HepG2 (cell line): ENCODE measurements around the gene SLC19A1. TPM values are rescaled to one million over a fixed set of nuclear protein-coding genes. Genes with fewer than 3 reads are reported as not detected.
A peak's percentile ranks its signal among the peaks of the same experiment; 100 is the strongest.

Source experiments
- BORCS8-MEF2B ChIP-seq: sonication (generic); formaldehyde crosslinking; IDR thresholded peaks from 2 replicates; pipeline ENCODE4 v1.8.0; 2022; ENCODE audit warnings: mild to moderate bottlenecking, missing genetic modification reagents
- GTF3A ChIP-seq: sonication (generic); formaldehyde crosslinking; conservative IDR thresholded peaks from 2 replicates; pipeline ENCODE4 v1.4.0; 2020; ENCODE audit warnings: mild to moderate bottlenecking, missing genetic modification reagents
- HMG20A ChIP-seq: IDR thresholded peaks from 2 replicates; pipeline ENCODE4 v1.6.1; 2016; ENCODE audit warnings: borderline replicate concordance
- HNRNPH1 ChIP-seq: fragments of 200-400 bp; formaldehyde crosslinking; optimal IDR thresholded peaks from 2 replicates; pipeline ENCODE3; 2017; ENCODE audit warnings: mild to moderate bottlenecking, low read depth, low read length
- KDM2A ChIP-seq: sonication (generic); formaldehyde crosslinking; IDR thresholded peaks from 2 replicates; pipeline ENCODE4 v1.4.0; 2020; ENCODE audit warnings: low read depth, missing genetic modification reagents, borderline replicate concordance
- KLF11 ChIP-seq: IDR thresholded peaks from 2 replicates; pipeline ENCODE4 v1.6.1; 2016; ENCODE audit warnings: missing compliant biosample characterization
- KLF15 ChIP-seq: sonication (generic); formaldehyde crosslinking; IDR thresholded peaks from 2 replicates; pipeline ENCODE4 v1.8.1; 2023; ENCODE audit warnings: borderline replicate concordance, mild to moderate bottlenecking, inconsistent platforms, missing genetic modification reagents, mixed read lengths
- MAFK ChIP-seq, 2 experiments: IDR thresholded peaks in 1 of 2; conservative IDR thresholded peaks in 1 of 2; 2 replicates each; pipeline ENCODE4 v1.6.1; 2011; ENCODE audit warnings: improper control_type of control experiment in 2 of 2, low read length in 2 of 2
- MIER2 ChIP-seq: IDR thresholded peaks from 2 replicates; pipeline ENCODE4 v1.6.1; 2016; ENCODE audit warnings: missing biosample characterization, missing genetic modification reagents
- PAWR ChIP-seq: sonication (generic); formaldehyde crosslinking; IDR thresholded peaks from 2 replicates; pipeline ENCODE4 v1.4.0; 2020; ENCODE audit warnings: missing genetic modification reagents, mild to moderate bottlenecking, borderline replicate concordance
- SIX4 ChIP-seq: sonication (generic); formaldehyde crosslinking; IDR thresholded peaks from 2 replicates; pipeline ENCODE4 v1.4.0; 2020; ENCODE audit warnings: missing genetic modification reagents
- TCF7L2 ChIP-seq: IDR thresholded peaks from 2 replicates; pipeline ENCODE4 v1.6.1; 2011; ENCODE audit warnings: mild to moderate bottlenecking, low read depth, low read length, moderate library complexity
- ZBTB8A ChIP-seq: sonication (generic); formaldehyde crosslinking; IDR thresholded peaks from 2 replicates; pipeline ENCODE4 v1.4.0; 2020; ENCODE audit warnings: mild to moderate bottlenecking, low read depth, missing genetic modification reagents, borderline replicate concordance
- ZC3H13 ChIP-seq: sonication (generic); formaldehyde crosslinking; IDR thresholded peaks from 2 replicates; pipeline ENCODE4 v1.8.1; 2023; ENCODE audit warnings: mild to moderate bottlenecking, missing genetic modification reagents, moderate library complexity
- ZFP36L2 ChIP-seq: sonication (generic); formaldehyde crosslinking; IDR thresholded peaks from 2 replicates; pipeline ENCODE4 v1.4.0; 2020; ENCODE audit warnings: missing genetic modification reagents
- ZNF20 ChIP-seq: sonication (generic); formaldehyde crosslinking; IDR thresholded peaks from 2 replicates; pipeline ENCODE4 v1.4.0; 2020; ENCODE audit warnings: mild to moderate bottlenecking, moderate library complexity, missing genetic modification reagents
- ZSCAN31 ChIP-seq: sonication (generic); formaldehyde crosslinking; IDR thresholded peaks from 2 replicates; pipeline ENCODE4 v1.5.0; 2020; ENCODE audit warnings: low read depth, mild to moderate bottlenecking, missing genetic modification reagents
- polyA plus RNA-seq, 8 experiments: library from polyadenylated mRNA; depleted of rRNA in 3 of 8; stranded (reverse) in 7 of 8; unstranded in 1 of 8; fragments of >200 nt; fragmentation: Illumina TruSeq in 4 of 8; extraction: Trizol in 4 of 8; gene quantifications; 2 replicates each; pipeline versions ENCODE4 v1.2.1 to v1.2.3, GENCODE V29; 2011 to 2016; ENCODE audit warnings: low read depth in 4 of 8, missing spikeins in 1 of 8, mixed read lengths in 1 of 8; ENCODE audit not compliant: insufficient read depth in 1 of 8
- total RNA-seq, 5 experiments: library from RNA; depleted of rRNA; stranded (reverse); fragments of >200 nt; fragmentation: Illumina TruSeq; extraction: Trizol; gene quantifications; 2 replicates each; pipeline ENCODE4 v1.2.3, GENCODE V29; 2016; ENCODE audit warnings: low read depth in 1 of 5
- TF ChIP-seq, protein P1 (sequence below): sonication (generic); formaldehyde crosslinking; IDR thresholded peaks from 2 replicates; pipeline ENCODE4; 2020; ENCODE audit warnings: missing genetic modification reagents, mild to moderate bottlenecking, borderline replicate concordance
- TF ChIP-seq, protein P2 (sequence below): sonication (generic); formaldehyde crosslinking; IDR thresholded peaks from 2 replicates; pipeline ENCODE4 v1.8.1; 2023; ENCODE audit warnings: mild to moderate bottlenecking, missing genetic modification reagents
- TF ChIP-seq, protein P3 (sequence below): IDR thresholded peaks from 2 replicates; pipeline ENCODE4 v1.6.1; 2016; ENCODE audit warnings: missing biosample characterization, missing genetic modification reagents, low read depth
- TF ChIP-seq, protein P4 (sequence below): sonication (generic); formaldehyde crosslinking; IDR thresholded peaks from 2 replicates; pipeline ENCODE4 v1.5.1; 2020; ENCODE audit warnings: missing genetic modification reagents, mild to moderate bottlenecking, borderline replicate concordance

The SLC19A1 gene
- total and polyA plus RNA-seq, 2 of the 13 experiments (the other 11 are each of a cell fraction or from before 2014, with no cell fraction given) = 21.8 to 23.0 TPM

DNA sequence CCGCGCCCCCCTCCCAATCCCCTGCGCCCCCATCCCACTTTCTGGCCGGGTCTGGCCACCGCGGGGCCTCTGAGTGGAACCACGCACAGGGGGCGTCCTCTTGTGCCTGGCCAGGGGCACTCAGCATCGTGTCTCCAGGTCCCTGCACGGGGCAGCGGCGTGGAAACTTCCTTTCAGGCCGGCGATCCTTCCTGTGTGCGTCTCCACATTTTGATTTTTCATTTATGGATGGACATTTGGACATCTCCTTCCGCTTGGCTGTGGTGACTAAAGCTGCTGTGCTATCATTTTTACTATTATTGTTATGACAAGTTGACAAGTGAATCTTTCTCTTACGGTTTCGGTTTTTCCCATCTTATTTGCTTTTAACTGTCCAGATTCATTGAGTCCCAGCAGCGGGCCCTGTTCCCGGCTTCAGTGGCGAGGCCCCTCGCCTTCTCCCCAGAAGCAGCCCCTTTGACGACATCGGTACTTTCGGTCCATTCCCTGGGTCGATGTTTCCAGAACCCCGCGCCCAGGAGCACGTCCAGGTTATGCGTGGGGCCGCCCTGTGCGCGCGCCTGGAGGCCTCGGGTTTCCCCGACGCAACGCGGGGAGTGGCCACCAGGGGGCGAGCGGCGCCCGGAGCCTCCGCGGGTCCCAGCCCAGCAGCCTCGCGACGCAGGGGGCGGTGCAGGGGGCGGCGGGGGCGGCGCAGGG lies 12.4 kb upstream of the SLC19A1 start (continued):
- TF ChIP-seq, protein P1, sequence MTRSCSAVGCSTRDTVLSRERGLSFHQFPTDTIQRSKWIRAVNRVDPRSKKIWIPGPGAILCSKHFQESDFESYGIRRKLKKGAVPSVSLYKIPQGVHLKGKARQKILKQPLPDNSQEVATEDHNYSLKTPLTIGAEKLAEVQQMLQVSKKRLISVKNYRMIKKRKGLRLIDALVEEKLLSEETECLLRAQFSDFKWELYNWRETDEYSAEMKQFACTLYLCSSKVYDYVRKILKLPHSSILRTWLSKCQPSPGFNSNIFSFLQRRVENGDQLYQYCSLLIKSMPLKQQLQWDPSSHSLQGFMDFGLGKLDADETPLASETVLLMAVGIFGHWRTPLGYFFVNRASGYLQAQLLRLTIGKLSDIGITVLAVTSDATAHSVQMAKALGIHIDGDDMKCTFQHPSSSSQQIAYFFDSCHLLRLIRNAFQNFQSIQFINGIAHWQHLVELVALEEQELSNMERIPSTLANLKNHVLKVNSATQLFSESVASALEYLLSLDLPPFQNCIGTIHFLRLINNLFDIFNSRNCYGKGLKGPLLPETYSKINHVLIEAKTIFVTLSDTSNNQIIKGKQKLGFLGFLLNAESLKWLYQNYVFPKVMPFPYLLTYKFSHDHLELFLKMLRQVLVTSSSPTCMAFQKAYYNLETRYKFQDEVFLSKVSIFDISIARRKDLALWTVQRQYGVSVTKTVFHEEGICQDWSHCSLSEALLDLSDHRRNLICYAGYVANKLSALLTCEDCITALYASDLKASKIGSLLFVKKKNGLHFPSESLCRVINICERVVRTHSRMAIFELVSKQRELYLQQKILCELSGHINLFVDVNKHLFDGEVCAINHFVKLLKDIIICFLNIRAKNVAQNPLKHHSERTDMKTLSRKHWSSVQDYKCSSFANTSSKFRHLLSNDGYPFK (CRISPR knock-in tag) = 0 out of 2 replicates have a peak, but pooled peaks have one; percentile 22
- peak; percentile 15; the same call in 1 of the 2 replicates for TF ChIP-seq SIX4
- TF ChIP-seq ZC3H13 (CRISPR knock-in tag) = no peak
- TF ChIP-seq KLF11 (CRISPR knock-in tag) = no peak
- TF ChIP-seq ZNF20 (CRISPR knock-in tag) = no peak
- TF ChIP-seq ZBTB8A (CRISPR knock-in tag) = no peak
- TF ChIP-seq MAFK (conservative IDR thresholded peaks at IDR 0.05 in 1 of 2, IDR thresholded peaks at IDR 0.05 in 1 of 2; ENCODE audit: low read length in 2 of 2) = no peak
- TF ChIP-seq KLF15 = no peak
- no peak for TF ChIP-seq GTF3A (CRISPR knock-in tag)
- no peak for TF ChIP-seq TCF7L2
- no peak for TF ChIP-seq HNRNPH1
- TF ChIP-seq HMG20A (CRISPR knock-in tag) = 0 out of 2 replicates have a peak, but pooled peaks have one; percentile 12
- peak; percentile 67; the same call in 1 of the 2 replicates for TF ChIP-seq KDM2A (CRISPR knock-in tag)
- TF ChIP-seq ZFP36L2 (CRISPR knock-in tag) = no peak
- TF ChIP-seq MIER2 (CRISPR knock-in tag) = no peak
- TF ChIP-seq, protein P2, sequence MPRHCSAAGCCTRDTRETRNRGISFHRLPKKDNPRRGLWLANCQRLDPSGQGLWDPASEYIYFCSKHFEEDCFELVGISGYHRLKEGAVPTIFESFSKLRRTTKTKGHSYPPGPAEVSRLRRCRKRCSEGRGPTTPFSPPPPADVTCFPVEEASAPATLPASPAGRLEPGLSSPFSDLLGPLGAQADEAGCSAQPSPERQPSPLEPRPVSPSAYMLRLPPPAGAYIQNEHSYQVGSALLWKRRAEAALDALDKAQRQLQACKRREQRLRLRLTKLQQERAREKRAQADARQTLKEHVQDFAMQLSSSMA (CRISPR knock-in tag) = no peak
- TF ChIP-seq, protein P3, sequence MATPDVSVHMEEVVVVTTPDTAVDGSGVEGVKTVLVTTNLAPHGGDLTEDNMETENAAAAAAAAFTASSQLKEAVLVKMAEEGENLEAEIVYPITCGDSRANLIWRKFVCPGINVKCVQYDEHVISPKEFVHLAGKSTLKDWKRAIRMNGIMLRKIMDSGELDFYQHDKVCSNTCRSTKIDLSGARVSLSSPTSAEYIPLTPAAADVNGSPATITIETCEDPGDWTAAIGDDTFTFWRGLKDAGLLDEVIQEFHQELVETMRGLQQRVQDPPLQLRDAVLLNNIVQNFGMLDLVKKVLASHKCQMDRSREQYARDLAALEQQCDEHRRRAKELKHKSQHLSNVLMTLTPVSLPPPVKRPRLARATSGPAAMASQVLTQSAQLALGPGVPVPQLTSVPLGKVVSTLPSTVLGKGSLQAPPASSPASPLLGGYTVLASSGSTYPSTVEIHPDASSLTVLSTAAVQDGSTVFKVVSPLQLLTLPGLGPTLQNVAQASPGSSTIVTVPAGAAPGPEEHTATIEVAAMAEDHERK (CRISPR knock-in tag) = no peak
- no peak for TF ChIP-seq ZSCAN31 (CRISPR knock-in tag)
- TF ChIP-seq BORCS8-MEF2B = no peak
- TF ChIP-seq PAWR (CRISPR knock-in tag) = no peak
- TF ChIP-seq, protein P4, sequence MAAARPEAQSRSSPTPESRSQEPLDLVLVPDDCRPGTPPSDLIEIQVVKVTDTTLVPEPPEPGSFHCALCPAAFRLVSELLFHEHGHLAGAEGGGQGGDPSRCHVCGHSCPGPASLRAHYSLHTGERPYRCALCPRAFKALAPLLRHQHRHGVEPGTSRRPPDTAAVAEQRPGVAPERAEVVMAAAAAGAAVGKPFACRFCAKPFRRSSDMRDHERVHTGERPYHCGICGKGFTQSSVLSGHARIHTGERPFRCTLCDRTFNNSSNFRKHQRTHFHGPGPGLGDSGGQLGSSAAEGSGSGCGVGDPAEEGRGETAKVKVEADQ (CRISPR knock-in tag) = no peak
